OCI-LY7 (cell line): Measurements from ENCODE around the gene ZMYM5. TPM values are rescaled to one million over a fixed set of nuclear protein-coding genes. Genes with fewer than 3 reads are reported as not detected.

Experiments
- BruUV-seq: library from RNA; stranded (reverse); fragments of 400-500 nt; replicated peaks from 2 replicates; lab custom pipeline; 2021; lab: Mats Ljungman, UMichigan
- CTCF ChIA-PET: fragments of 300-600 bp; sonication (Branson Sonifier 250); formaldehyde crosslinking; loops from one replicate; lab custom pipeline; 2022; ENCODE audit warnings: antibody characterized with exemption; ENCODE audit not compliant: unreplicated experiment; lab: Charles Lee
- POLR2A ChIA-PET: fragments of 300-600 bp; sonication (Branson Sonifier 250); formaldehyde crosslinking; loops from one replicate; lab custom pipeline; 2022; ENCODE audit warnings: antibody characterized with exemption; lab: Charles Lee
- DNase-seq: peaks from one replicate; pipeline ENCODE4 v3.0.0-alpha.2; 2015; ENCODE audit warnings: low spot score
- H2AFZ ChIP-seq: fragments of 200-600 bp; sonication (generic), shearing (Covaris generic); 2 replicates; pipeline ENCODE4 v1.6.1; 2014; ENCODE audit warnings: mild to moderate bottlenecking, antibody characterized with exemption, low read length, moderate library complexity
- H3K27ac ChIP-seq: fragments of 200-600 bp; sonication (generic); 2 replicates; pipeline ENCODE4 v1.5.1; 2014; ENCODE audit warnings: mixed run types, low read depth, mild to moderate bottlenecking, moderate library complexity, low read length, inconsistent platforms; ENCODE audit not compliant: poor library complexity, severe bottlenecking
- H3K36me3 ChIP-seq: fragments of 200-600 bp; sonication (generic); 2 replicates; pipeline ENCODE4 v1.6.1; 2014; ENCODE audit warnings: mild to moderate bottlenecking, antibody characterized with exemption, low read length, moderate library complexity, mixed read lengths; ENCODE audit not compliant: insufficient read depth
- H3K4me1 ChIP-seq: fragments of 200-600 bp; sonication (generic); 2 replicates; pipeline ENCODE4 v1.5.1; 2014; ENCODE audit warnings: mild to moderate bottlenecking, low read length; ENCODE audit not compliant: insufficient read depth, poor library complexity, severe bottlenecking
- H3K4me2 ChIP-seq: fragments of 200-600 bp; sonication (generic); 2 replicates; pipeline ENCODE4 v1.6.1; 2014; ENCODE audit warnings: mild to moderate bottlenecking, low read length
- H3K4me3 ChIP-seq: fragments of 200-600 bp; sonication (generic); 2 replicates; pipeline ENCODE4 v1.5.1; 2014; ENCODE audit warnings: mild to moderate bottlenecking, low read depth, low read length; ENCODE audit not compliant: poor library complexity, severe bottlenecking
- H3K79me2 ChIP-seq: fragments of 200-600 bp; sonication (generic); 2 replicates; pipeline ENCODE4 v1.6.1; 2016; ENCODE audit warnings: low read depth, mild to moderate bottlenecking, low read length, moderate library complexity, mixed read lengths; ENCODE audit not compliant: insufficient read depth
- H3K9me2 ChIP-seq: fragments of 200-600 bp; sonication (generic); 2 replicates; pipeline ENCODE4 v1.6.1; 2016; ENCODE audit warnings: mild to moderate bottlenecking, low read length, mixed read lengths; ENCODE audit not compliant: insufficient read depth
- H3K9me3 ChIP-seq: fragments of 200-600 bp; sonication (generic); 2 replicates; pipeline ENCODE4 v1.6.1; 2014; ENCODE audit warnings: mild to moderate bottlenecking, mixed run types, low read length, mixed read lengths
- H4K20me1 ChIP-seq: fragments of 200-600 bp; sonication (generic); 2 replicates; pipeline ENCODE4 v1.6.1; 2014; ENCODE audit warnings: mild to moderate bottlenecking, antibody characterized with exemption, low read length, moderate library complexity, mixed read lengths; ENCODE audit not compliant: insufficient read depth
- EZH2phosphoT487 ChIP-seq: fragments of 200-600 bp; sonication (generic); IDR thresholded peaks from 2 replicates; pipeline ENCODE4 v1.6.1; 2018; ENCODE audit warnings: low read depth, borderline replicate concordance, mild to moderate bottlenecking, mixed run types, antibody characterized with exemption, low read length, moderate library complexity, mixed read lengths
- intact Hi-C: fragments of 100-400 bp; cut with micrococcal nuclease; formaldehyde crosslinking; loops from one replicate; pipeline ENCODE4 v1.10.0; 2022; ENCODE audit not compliant: unreplicated experiment
- total RNA-seq, 2 experiments: library from RNA; depleted of rRNA in 1 of 2; stranded (reverse); fragments of >200 nt in 1 of 2; shearing (Covaris generic) in 1 of 2; gene quantifications; 2 replicates each; pipeline ENCODE4 v1.2.3, GENCODE V29; 2014 to 2022
- TF ChIP-seq, protein P1 (sequence below): fragments of 200-600 bp; sonication (generic); conservative IDR thresholded peaks from 2 replicates; pipeline ENCODE4 v1.5.1; 2014; ENCODE audit warnings: mild to moderate bottlenecking, antibody characterized with exemption, low read length, moderate library complexity, mixed read lengths

Gene ZMYM5
- total RNA-seq, 2 experiments from 2014 or later, result 10.2 to 15.2 TPM

DNA sequence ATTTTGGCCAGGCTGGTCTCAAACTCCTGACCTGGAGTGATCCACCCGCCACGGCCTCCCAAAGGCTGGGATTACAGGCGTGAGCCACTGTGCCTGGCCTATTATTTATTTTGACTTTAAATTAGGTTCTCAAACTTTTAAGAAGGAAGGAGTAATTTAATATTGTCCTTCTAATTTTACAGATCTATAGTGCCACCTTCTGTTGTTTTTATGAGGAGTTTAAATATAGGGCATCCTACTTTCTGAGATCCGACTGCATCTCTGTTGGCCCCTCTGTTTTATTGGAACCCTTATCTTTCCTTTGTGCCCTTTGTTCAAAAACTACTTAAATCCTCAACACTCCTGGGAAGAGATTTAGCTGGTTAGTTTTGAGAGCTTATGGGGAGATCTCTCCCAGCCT lies 25.4 kb upstream of the ZMYM5 start:
- CTCF ChIA-PET, result no interaction called here

DNA sequence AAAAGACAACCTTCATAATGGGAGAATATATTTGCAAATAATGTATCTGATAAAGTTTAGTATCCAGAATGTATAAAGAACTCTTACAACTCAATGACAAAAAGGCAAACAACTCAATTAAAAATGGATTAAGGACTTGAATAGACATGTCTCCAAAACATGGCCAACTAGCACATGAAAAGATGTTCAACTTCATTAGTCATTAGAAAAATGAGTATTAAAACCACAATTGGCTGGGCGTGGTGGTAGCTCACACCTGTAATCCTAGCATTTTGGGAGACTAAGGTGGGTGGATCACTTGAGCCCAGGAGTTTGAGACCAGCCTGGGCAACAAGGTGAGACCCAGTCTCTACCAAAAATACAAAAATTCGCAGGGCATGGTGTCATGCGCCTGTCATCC lies 18.8 kb upstream of the ZMYM5 start:
- TF ChIP-seq, protein P1, sequence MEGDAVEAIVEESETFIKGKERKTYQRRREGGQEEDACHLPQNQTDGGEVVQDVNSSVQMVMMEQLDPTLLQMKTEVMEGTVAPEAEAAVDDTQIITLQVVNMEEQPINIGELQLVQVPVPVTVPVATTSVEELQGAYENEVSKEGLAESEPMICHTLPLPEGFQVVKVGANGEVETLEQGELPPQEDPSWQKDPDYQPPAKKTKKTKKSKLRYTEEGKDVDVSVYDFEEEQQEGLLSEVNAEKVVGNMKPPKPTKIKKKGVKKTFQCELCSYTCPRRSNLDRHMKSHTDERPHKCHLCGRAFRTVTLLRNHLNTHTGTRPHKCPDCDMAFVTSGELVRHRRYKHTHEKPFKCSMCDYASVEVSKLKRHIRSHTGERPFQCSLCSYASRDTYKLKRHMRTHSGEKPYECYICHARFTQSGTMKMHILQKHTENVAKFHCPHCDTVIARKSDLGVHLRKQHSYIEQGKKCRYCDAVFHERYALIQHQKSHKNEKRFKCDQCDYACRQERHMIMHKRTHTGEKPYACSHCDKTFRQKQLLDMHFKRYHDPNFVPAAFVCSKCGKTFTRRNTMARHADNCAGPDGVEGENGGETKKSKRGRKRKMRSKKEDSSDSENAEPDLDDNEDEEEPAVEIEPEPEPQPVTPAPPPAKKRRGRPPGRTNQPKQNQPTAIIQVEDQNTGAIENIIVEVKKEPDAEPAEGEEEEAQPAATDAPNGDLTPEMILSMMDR, result no peak
- no peak for TF ChIP-seq EZH2phosphoT487
- Histone ChIP-seq H3K4me2 (no peak overlapping the region), H3K9me3 (no peaks in the 10 kb centered on the region), H3K9me2 (no peaks in the 10 kb centered on the region), H3K27ac (no peak overlapping the region), H3K4me3 (no peak overlapping the region), H2AFZ (no peak overlapping the region), H4K20me1 (no peaks in the 10 kb centered on the region), H3K79me2 (no peaks in the 10 kb centered on the region), H3K36me3 (no peaks in the 10 kb centered on the region), H3K4me1 (no peaks in the 10 kb centered on the region)
- BruUV-seq, result no TSS peak
- intact Hi-C loops, result no loop called here
- CTCF ChIA-PET, result no interaction called here
- POLR2A ChIA-PET, result interaction anchor here (0.6 kb wide), 1 partner anchor 17 kb away, joined by 3 read pairs; no protein-coding TSS in a partner anchor
- DNase-seq, result no peak

More for the DNA sequence above, 25.4 kb upstream of the ZMYM5 start:
- no peak overlapping the region for H2AFZ ChIP-seq
- no peaks in the 10 kb centered on the region for H3K36me3 ChIP-seq
- POLR2A ChIA-PET, result interaction anchor here (0.6 kb wide), 1 partner anchor 62 kb away, joined by 5 read pairs; no protein-coding TSS in a partner anchor
- no peaks in the 10 kb centered on the region for H3K79me2 ChIP-seq
- no peak overlapping the region for H3K27ac ChIP-seq
- H3K9me2 ChIP-seq, result no peaks in the 10 kb centered on the region
- no peaks in the 10 kb centered on the region for H3K4me1 ChIP-seq
- BruUV-seq, result no TSS peak
- no peaks in the 10 kb centered on the region for H4K20me1 ChIP-seq
- no peaks in the 10 kb centered on the region for H3K9me3 ChIP-seq
- TF ChIP-seq, protein P1, result peak; percentile 58; the same call in 1 of the 2 replicates
- no peak for TF ChIP-seq EZH2phosphoT487
- intact Hi-C loops, result no loop called here
- no peak overlapping the region for H3K4me2 ChIP-seq
- no peak overlapping the region for H3K4me3 ChIP-seq
- no peak for DNase-seq

GRCh38 chr13:19881641-19882040 lies 18.2 kb upstream of the ZMYM5 start:
- Histone ChIP-seq H2AFZ (no peak overlapping the region), H3K79me2 (no peaks in the 10 kb centered on the region), H3K4me3 (no peak overlapping the region), H3K36me3 (no peaks in the 10 kb centered on the region), H3K4me1 (no peaks in the 10 kb centered on the region), H3K9me3 (no peaks in the 10 kb centered on the region), H3K4me2 (no peak overlapping the region), H3K27ac (no peak overlapping the region), H4K20me1 (no peaks in the 10 kb centered on the region), H3K9me2 (no peaks in the 10 kb centered on the region)
- BruUV-seq, result no TSS peak
- DNase-seq, result no peak
- no peak for TF ChIP-seq EZH2phosphoT487
- TF ChIP-seq, protein P1, result no peak
- intact Hi-C loops, result no loop called here
- ChIA-PET CTCF (no interaction called here), POLR2A (no interaction called here)
